Panc1 (cell line): ENCODE results near the gene HCAR2.
"Not testable (repeated sequence)": the region's sequence is repeated elsewhere in the genome, so short reads cannot be mapped to it uniquely, and the experiment has no call there.

Experiments used
- CTCF ChIP-seq: fragments of 450-650 bp; IDR thresholded peaks from 2 replicates; pipeline ENCODE4 v1.5.1; 2017; ENCODE audit warnings: mild to moderate bottlenecking
- POLR2AphosphoS5 ChIP-seq: IDR thresholded peaks from 2 replicates; pipeline ENCODE4 v1.6.1; 2012; ENCODE audit warnings: mild to moderate bottlenecking, low read depth, low read length, moderate library complexity
- REST ChIP-seq, 2 experiments: IDR thresholded peaks; 2 replicates each; pipeline ENCODE4 v1.6.1; 2011 to 2012; ENCODE audit warnings: low read depth in 2 of 2, control low read depth in 1 of 2, low read length in 1 of 2, mild to moderate bottlenecking in 1 of 2, moderate library complexity in 1 of 2; ENCODE audit not compliant: insufficient read depth in 1 of 2
- SIN3A ChIP-seq: IDR thresholded peaks from 2 replicates; pipeline ENCODE4 v1.6.1; 2012; ENCODE audit warnings: low read depth, mild to moderate bottlenecking, low read length, moderate library complexity, borderline replicate concordance; ENCODE audit not compliant: insufficient read depth
- TCF7L2 ChIP-seq: IDR thresholded peaks from 2 replicates; pipeline ENCODE4 v1.6.1; 2011; ENCODE audit warnings: mild to moderate bottlenecking, low read depth, low read length, inconsistent platforms

DNA sequence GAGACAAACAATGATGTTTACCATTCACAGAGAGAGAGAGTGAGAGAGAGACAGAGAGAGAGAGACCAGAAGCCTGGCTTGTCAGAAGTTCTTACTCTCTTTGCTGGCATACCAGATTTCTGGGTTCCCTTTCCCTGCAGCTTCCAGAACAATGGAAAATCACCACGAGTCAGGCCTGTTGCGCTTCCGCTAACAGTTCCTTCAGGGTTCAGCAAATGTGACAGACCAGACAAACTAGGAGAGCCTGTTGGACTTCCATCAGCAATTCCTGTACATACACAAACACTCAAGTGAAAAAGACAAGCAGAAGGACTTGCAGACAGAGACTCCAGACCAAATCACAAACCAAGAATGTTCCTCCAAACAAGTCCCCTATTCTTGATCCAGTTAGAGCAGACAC, 6.1 kb upstream of the HCAR2 start:
- TF ChIP-seq CTCF; REST (IDR thresholded peaks at IDR 0.05; ENCODE audit: insufficient read depth in 1 of 2, low read depth in 2 of 2, low read length in 1 of 2); POLR2AphosphoS5; SIN3A; TCF7L2: not testable (repeated sequence)
